H1 (cell line): Measurements from ENCODE around the gene SCN11A. TPM values are rescaled to one million over a fixed set of nuclear protein-coding genes. Genes with fewer than 3 reads are reported as not detected.

ENCODE experiments used
- CTCF ChIA-PET: fragments of 300-600 bp; sonication (Branson Sonifier 250); formaldehyde crosslinking; loops from one replicate; lab custom pipeline; 2021; ENCODE audit not compliant: partially characterized antibody; lab: Charles Lee
- POLR2A ChIA-PET: fragments of 300-600 bp; sonication (Branson Sonifier 250); formaldehyde crosslinking; loops from one replicate; lab custom pipeline; 2021; ENCODE audit warnings: inconsistent platforms; ENCODE audit not compliant: partially characterized antibody; lab: Charles Lee
- DNase-seq, 2 experiments: peaks; one replicate each; pipeline versions ENCODE4 v3.0.0 to v3.0.0-alpha.2; 2010 to 2022; ENCODE audit warnings: low spot score in 2 of 2, low read depth in 1 of 2, mixed read lengths in 1 of 2
- FAIRE-seq: peaks from 2 replicates; lab custom pipeline; 2011; peaks lifted over from hg19 to GRCh38; lab: Jason Lieb, UNC
- H2AFZ ChIP-seq: 2 replicates; pipeline ENCODE4 v1.8.1; 2012; ENCODE audit warnings: low read length, inconsistent platforms
- H2AK5ac ChIP-seq: 2 replicates; pipeline ENCODE4 v1.6.1; 2013; ENCODE audit warnings: low read depth, low read length
- H2BK120ac ChIP-seq: replicated peaks from 2 replicates; pipeline ENCODE3; 2013; ENCODE audit warnings: low read depth, low read length, inconsistent platforms
- H2BK12ac ChIP-seq: 2 replicates; pipeline ENCODE4 v1.6.1; 2013; ENCODE audit warnings: low read depth, low read length
- H2BK15ac ChIP-seq: 2 replicates; pipeline ENCODE4 v1.6.1; 2013; ENCODE audit warnings: low read length
- H2BK20ac ChIP-seq: 2 replicates; pipeline ENCODE4 v1.6.1; 2013; ENCODE audit warnings: low read length
- H2BK5ac ChIP-seq: 2 replicates; pipeline ENCODE4 v1.6.1; 2013; ENCODE audit warnings: low read depth, low read length
- H3K14ac ChIP-seq: 2 replicates; pipeline ENCODE4 v1.6.1; 2013; ENCODE audit warnings: inconsistent platforms; ENCODE audit not compliant: insufficient read length
- H3K18ac ChIP-seq: 2 replicates; pipeline ENCODE4 v1.6.1; 2013; ENCODE audit warnings: low read length; ENCODE audit errors: extremely low read depth
- H3K23ac ChIP-seq: 2 replicates; pipeline ENCODE4 v1.6.1; 2013; ENCODE audit warnings: inconsistent platforms; ENCODE audit not compliant: insufficient read length
- H3K23me2 ChIP-seq: 2 replicates; pipeline ENCODE4 v1.6.1; 2013; ENCODE audit warnings: low read depth, low read length
- H3K27ac ChIP-seq: 2 replicates; pipeline ENCODE4 v1.6.1; 2011; ENCODE audit warnings: low read depth, low read length, inconsistent platforms
- H3K27me3 ChIP-seq, 4 experiments: replicated peaks in 1 of 4; 1 replicate in 1 of 4; 2 replicates in 3 of 4; pipeline versions ENCODE4 v1.6.1 to v1.8.1; 2011 to 2013; ENCODE audit warnings: low read length in 3 of 4, mild to moderate bottlenecking in 3 of 4, inconsistent platforms in 2 of 4, mixed read lengths in 2 of 4, moderate library complexity in 1 of 4; ENCODE audit not compliant: control insufficient read depth in 3 of 4, insufficient read depth in 3 of 4; ENCODE audit errors: extremely low read depth in 1 of 4
- H3K36me3 ChIP-seq, 4 experiments: 2 replicates each; pipeline versions ENCODE4 v1.6.1 to v1.8.1; 2011 to 2013; ENCODE audit warnings: mild to moderate bottlenecking in 4 of 4, low read length in 3 of 4, moderate library complexity in 2 of 4, control low read depth in 1 of 4, inconsistent platforms in 1 of 4; ENCODE audit not compliant: insufficient read depth in 4 of 4, control insufficient read depth in 2 of 4
- H3K4ac ChIP-seq: replicated peaks from 2 replicates; pipeline ENCODE3; 2013; ENCODE audit warnings: low read length, low read depth, mixed read lengths, inconsistent platforms; ENCODE audit not compliant: insufficient read length
- H3K4me1 ChIP-seq, 4 experiments: replicated peaks in 1 of 4; 1 replicate in 1 of 4; 2 replicates in 3 of 4; pipeline versions ENCODE4 v1.6.1 to v1.8.1; 2011 to 2013; ENCODE audit warnings: low read length in 3 of 4, inconsistent platforms in 2 of 4, mixed read lengths in 1 of 4; ENCODE audit not compliant: insufficient read depth in 4 of 4, control insufficient read depth in 3 of 4
- H3K4me2 ChIP-seq, 2 experiments: 2 replicates each; pipeline versions ENCODE4 v1.6.1 to v1.8.1; 2011 to 2013; ENCODE audit warnings: low read depth in 2 of 2, low read length in 2 of 2, control low read depth in 1 of 2, inconsistent platforms in 1 of 2, mild to moderate bottlenecking in 1 of 2; ENCODE audit not compliant: insufficient read depth in 1 of 2
- H3K4me3 ChIP-seq, 4 experiments: fragments of 200-600, 300-600 bp in 1 of 4; sonication (generic), shearing (Covaris generic), sonication (Bioruptor Twin) in 1 of 4; 2 replicates each; pipeline versions ENCODE4 v1.5.1 to v1.8.1; 2011 to 2016; ENCODE audit warnings: low read length in 4 of 4, low read depth in 3 of 4, control low read depth in 2 of 4, inconsistent platforms in 2 of 4, mild to moderate bottlenecking in 2 of 4, mixed read lengths in 1 of 4, moderate library complexity in 1 of 4; ENCODE audit not compliant: insufficient read depth in 2 of 4; ENCODE audit errors: extremely low read depth in 1 of 4
- H3K56ac ChIP-seq: replicated peaks from 2 replicates; pipeline ENCODE3; 2013; ENCODE audit warnings: low read depth, mild to moderate bottlenecking, mixed read lengths, low read length, inconsistent platforms; ENCODE audit not compliant: insufficient read length
- H3K79me1 ChIP-seq: 2 replicates; pipeline ENCODE4 v1.6.1; 2013; ENCODE audit warnings: low read depth, low read length, control low read depth
- H3K79me2 ChIP-seq, 2 experiments: 2 replicates each; pipeline versions ENCODE4 v1.6.1 to v1.8.1; 2012 to 2013; ENCODE audit warnings: low read length in 2 of 2, mild to moderate bottlenecking in 2 of 2, inconsistent platforms in 1 of 2; ENCODE audit not compliant: insufficient read depth in 2 of 2, control insufficient read depth in 1 of 2
- H3K9ac ChIP-seq, 4 experiments: replicated peaks in 1 of 4; 1 replicate in 1 of 4; 2 replicates in 3 of 4; pipeline versions ENCODE4 v1.6.1 to v1.8.1; 2011 to 2013; ENCODE audit warnings: low read depth in 3 of 4, low read length in 3 of 4, control low read depth in 2 of 4, mild to moderate bottlenecking in 2 of 4, moderate library complexity in 2 of 4, inconsistent platforms in 1 of 4; ENCODE audit errors: extremely low read depth in 1 of 4
- H3K9me3 ChIP-seq, 2 experiments: 2 replicates each; pipeline versions ENCODE4 v1.6.1 to v1.8.1; 2012 to 2013; ENCODE audit warnings: mild to moderate bottlenecking in 2 of 2, moderate library complexity in 2 of 2, control low read depth in 1 of 2, inconsistent platforms in 1 of 2, low read depth in 1 of 2, low read length in 1 of 2, mixed read lengths in 1 of 2; ENCODE audit not compliant: insufficient read depth in 2 of 2
- H4K20me1 ChIP-seq, 2 experiments: replicated peaks in 1 of 2; 2 replicates each; pipeline versions ENCODE3 to v1.8.1; 2011 to 2013; ENCODE audit warnings: inconsistent platforms in 2 of 2, low read length in 2 of 2, mild to moderate bottlenecking in 1 of 2; ENCODE audit not compliant: insufficient read depth in 2 of 2, control insufficient read depth in 1 of 2
- H4K5ac ChIP-seq: 2 replicates; pipeline ENCODE4 v1.6.1; 2013; ENCODE audit warnings: low read length, low read depth, mixed read lengths, inconsistent platforms; ENCODE audit not compliant: insufficient read length
- H4K8ac ChIP-seq: 2 replicates; pipeline ENCODE4 v1.8.0; 2013; ENCODE audit warnings: mild to moderate bottlenecking, moderate library complexity, low read length, inconsistent platforms; ENCODE audit not compliant: insufficient read depth; ENCODE audit errors: extremely low read depth
- H4K91ac ChIP-seq: replicated peaks from 2 replicates; pipeline ENCODE3; 2013; ENCODE audit warnings: low read length, mixed read lengths, inconsistent platforms; ENCODE audit not compliant: insufficient read length
- CEBPB ChIP-seq: IDR thresholded peaks from 2 replicates; pipeline ENCODE4 v1.6.1; 2012; ENCODE audit warnings: low read depth, low read length
- CHD1 ChIP-seq: IDR thresholded peaks from 2 replicates; pipeline ENCODE4 v1.6.1; 2012; ENCODE audit warnings: low read depth, low read length, improper control_type of control experiment
- EGR1 ChIP-seq: IDR thresholded peaks from 2 replicates; pipeline ENCODE4 v1.6.1; 2011; ENCODE audit warnings: low read depth, low read length, borderline replicate concordance
- GABPA ChIP-seq: IDR thresholded peaks from 2 replicates; pipeline ENCODE4 v1.6.1; 2011; ENCODE audit warnings: mild to moderate bottlenecking, low read length, moderate library complexity, borderline replicate concordance; ENCODE audit not compliant: insufficient read depth
- NANOG ChIP-seq: IDR thresholded peaks from 2 replicates; pipeline ENCODE4 v1.6.1; 2011; ENCODE audit warnings: low read length, low read depth, mild to moderate bottlenecking, inconsistent platforms; ENCODE audit not compliant: insufficient read depth, poor library complexity, severe bottlenecking
- RBBP5 ChIP-seq: IDR thresholded peaks from 2 replicates; pipeline ENCODE4 v1.7.1; 2012; ENCODE audit warnings: low read depth, mild to moderate bottlenecking, inconsistent platforms, low read length, moderate library complexity, borderline replicate concordance
- SAP30 ChIP-seq: fragments of 300-600 bp; sonication (generic); IDR thresholded peaks from 2 replicates; pipeline ENCODE4 v1.7.1; 2012; ENCODE audit warnings: low read length, moderate library complexity, mild to moderate bottlenecking, inconsistent platforms; ENCODE audit not compliant: insufficient read depth, insufficient replicate concordance
- SP1 ChIP-seq: IDR thresholded peaks from 2 replicates; pipeline ENCODE4 v1.6.1; 2011; ENCODE audit warnings: low read depth, low read length
- TAF1 ChIP-seq: IDR thresholded peaks from 2 replicates; pipeline ENCODE4 v1.6.1; 2011; ENCODE audit warnings: mild to moderate bottlenecking, low read depth, low read length
- ZNF274 ChIP-seq: IDR thresholded peaks from 2 replicates; pipeline ENCODE4 v1.7.0; 2012; ENCODE audit warnings: low read length, borderline replicate concordance; ENCODE audit errors: extremely low read depth
- WGBS, 2 experiments: shearing (Covaris generic) in 1 of 2; methylation state at CpG; one replicate each; pipeline versions ENCODE4 v1.1.6 to v1.1.7; 2013 to 2015; ENCODE audit warnings: low lambda C conversion rate in 2 of 2, mixed read lengths in 2 of 2, inconsistent platforms in 1 of 2, low coverage in 1 of 2, missing lambda C conversion rate in 1 of 2; ENCODE audit not compliant: insufficient replicate concordance in 2 of 2, insufficient coverage in 1 of 2, insufficient read length in 1 of 2; ENCODE audit errors: extremely low coverage in 1 of 2, missing lambda C conversion rate in 1 of 2; 5-methylcytosine and 5-hydroxymethylcytosine counted together
- polyA plus RNA-seq, 7 experiments: library from polyadenylated mRNA; depleted of rRNA in 3 of 7; stranded (reverse) in 5 of 7; unstranded in 2 of 7; fragments of >200 nt in 5 of 7; fragments of 200-250 nt in 2 of 7; gene quantifications; 1 replicate in 5 of 7; 2 replicates in 1 of 7; 4 replicates in 1 of 7; pipeline versions ENCODE4 v1.2.1 to v1.2.3, GENCODE V29; 2011 to 2013; ENCODE audit warnings: missing spikeins in 2 of 7, mixed read lengths in 2 of 7
- total RNA-seq: library from RNA; stranded (reverse); fragmentation: NEBNext Ultra II Directional; extraction: Animal tissue kit (Norgen Biotek cat#: 25700); gene quantifications from 2 replicates; pipeline ENCODE4 v1.2.1, GENCODE V29; 2021
- TF ChIP-seq, protein P1 (sequence below): IDR thresholded peaks from 2 replicates; pipeline ENCODE4 v1.6.1; 2012; ENCODE audit warnings: low read length, inconsistent platforms
- TF ChIP-seq, protein P2 (sequence below): IDR thresholded peaks from 2 replicates; pipeline ENCODE4 v1.6.1; 2012; ENCODE audit warnings: inconsistent platforms

SCN11A gene
- total and polyA plus RNA-seq, 2 of the 8 experiments (the other 6 are each of a cell fraction or from before 2014, with no cell fraction given) = 0.11 to 0.21 TPM

DNA sequence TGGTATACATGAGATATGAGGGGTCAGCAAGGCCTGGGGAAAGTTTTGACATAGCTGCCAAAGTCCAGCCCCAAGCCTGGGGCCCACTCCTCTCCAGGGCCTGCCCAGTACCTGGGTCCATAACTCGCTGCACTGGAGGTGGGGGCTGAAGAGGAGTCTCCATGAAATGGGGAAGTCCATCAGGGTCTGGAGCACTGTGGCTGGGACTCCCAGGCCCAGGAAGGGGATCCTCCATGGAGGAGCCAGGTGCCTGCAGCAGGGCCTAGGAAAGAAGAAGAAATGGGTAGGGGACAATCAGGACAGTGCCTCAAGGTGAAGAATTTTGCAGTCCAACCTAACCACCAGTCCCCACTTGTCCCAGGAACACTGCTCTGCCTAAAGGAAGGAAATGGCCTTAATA, 47.5 kb upstream of the SCN11A start:
- ChIA-PET POLR2A (no interaction called here), CTCF (interaction anchor here (7.9 kb wide), 1 partner anchor 191 kb away, joined by 106 read pairs; no protein-coding TSS in a partner anchor)
- Histone ChIP-seq H3K18ac (no peak overlapping the region), H4K5ac (no peak overlapping the region), H2AK5ac (no peak overlapping the region), H4K20me1 (peaks cover 0 to 3% of the 10 kb centered on the region in 2 experiments), H3K4ac (no peak overlapping the region), H2BK5ac (no peak overlapping the region), H3K79me2 (no peaks in the 10 kb centered on the region), H4K91ac (no peak overlapping the region), H3K23me2 (no peaks in the 10 kb centered on the region), H3K27me3 (peaks cover 0 to 2% (median 0%) of the 10 kb centered on the region in 4 experiments; a peak in 1 of 7 replicates), H3K56ac (no peak overlapping the region), H3K23ac (no peak overlapping the region), H3K36me3 (peaks cover 15 to 35% (median 33%) of the 10 kb centered on the region in 4 experiments), H2BK12ac (no peak overlapping the region), H2BK20ac (no peak overlapping the region), H3K27ac (no peak overlapping the region), H2BK120ac (no peak overlapping the region), H3K9me3 (no peaks in the 10 kb centered on the region; a peak in 1 of 4 replicates), H3K79me1 (no peaks in the 10 kb centered on the region; the same call in 1 of the 2 replicates), H4K8ac (no peak overlapping the region), H2BK15ac (no peak overlapping the region), H3K4me3 (no peak overlapping the region), H3K9ac (no peak overlapping the region), H3K4me2 (no peak overlapping the region), H3K14ac (no peak overlapping the region), H3K4me1 (no peaks in the 10 kb centered on the region; a peak in 1 of 7 replicates), H2AFZ (no peak overlapping the region)
- DNase-seq (no peak), FAIRE-seq (no peak)
- TF ChIP-seq SAP30 = no peak
- TF ChIP-seq, protein P1, sequence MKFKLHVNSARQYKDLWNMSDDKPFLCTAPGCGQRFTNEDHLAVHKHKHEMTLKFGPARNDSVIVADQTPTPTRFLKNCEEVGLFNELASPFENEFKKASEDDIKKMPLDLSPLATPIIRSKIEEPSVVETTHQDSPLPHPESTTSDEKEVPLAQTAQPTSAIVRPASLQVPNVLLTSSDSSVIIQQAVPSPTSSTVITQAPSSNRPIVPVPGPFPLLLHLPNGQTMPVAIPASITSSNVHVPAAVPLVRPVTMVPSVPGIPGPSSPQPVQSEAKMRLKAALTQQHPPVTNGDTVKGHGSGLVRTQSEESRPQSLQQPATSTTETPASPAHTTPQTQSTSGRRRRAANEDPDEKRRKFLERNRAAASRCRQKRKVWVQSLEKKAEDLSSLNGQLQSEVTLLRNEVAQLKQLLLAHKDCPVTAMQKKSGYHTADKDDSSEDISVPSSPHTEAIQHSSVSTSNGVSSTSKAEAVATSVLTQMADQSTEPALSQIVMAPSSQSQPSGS = no peak
- TF ChIP-seq RBBP5 = no peak
- TF ChIP-seq EGR1 = no peak
- no peak for TF ChIP-seq TAF1
- TF ChIP-seq NANOG = no peak
- no peak for TF ChIP-seq CEBPB
- no peak for TF ChIP-seq GABPA
- no peak for TF ChIP-seq ZNF274
- TF ChIP-seq, protein P2, sequence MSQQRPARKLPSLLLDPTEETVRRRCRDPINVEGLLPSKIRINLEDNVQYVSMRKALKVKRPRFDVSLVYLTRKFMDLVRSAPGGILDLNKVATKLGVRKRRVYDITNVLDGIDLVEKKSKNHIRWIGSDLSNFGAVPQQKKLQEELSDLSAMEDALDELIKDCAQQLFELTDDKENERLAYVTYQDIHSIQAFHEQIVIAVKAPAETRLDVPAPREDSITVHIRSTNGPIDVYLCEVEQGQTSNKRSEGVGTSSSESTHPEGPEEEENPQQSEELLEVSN = no peak
- no peak for TF ChIP-seq SP1
- TF ChIP-seq CHD1 = no peak
- WGBS, 2 experiments = 100% methylated on average over 1 of the region's 1 CpG; no CpG with 5 or more reads in 1 of the 2 experiments
